BLaER1 (cell line): ENCODE measurements around the gene SLC27A6.
"Not testable (repeated sequence)": the region's sequence is repeated elsewhere in the genome, so short reads cannot be mapped to it uniquely, and the experiment has no call there.

ENCODE experiments used
- H3K27ac ChIP-seq: shearing (Covaris generic); formaldehyde crosslinking; 2 replicates; pipeline ENCODE4 v1.8.1; 2022
- H3K27me3 ChIP-seq: shearing (Covaris generic); formaldehyde crosslinking; 2 replicates; pipeline ENCODE4 v1.8.1; 2022
- H3K36me3 ChIP-seq: shearing (Covaris generic); formaldehyde crosslinking; 2 replicates; pipeline ENCODE4 v1.8.1; 2022
- H3K4me1 ChIP-seq: shearing (Covaris generic); formaldehyde crosslinking; 2 replicates; pipeline ENCODE4 v1.8.1; 2022
- H3K4me2 ChIP-seq: shearing (Covaris generic); formaldehyde crosslinking; 2 replicates; pipeline ENCODE4 v1.8.1; 2022
- H3K4me3 ChIP-seq: shearing (Covaris generic); formaldehyde crosslinking; 2 replicates; pipeline ENCODE4 v1.8.1; 2022
- H3K9ac ChIP-seq: shearing (Covaris generic); formaldehyde crosslinking; 2 replicates; pipeline ENCODE4 v1.8.1; 2022
- H3K9me3 ChIP-seq: shearing (Covaris generic); formaldehyde crosslinking; 2 replicates; pipeline ENCODE4 v1.8.1; 2022
- H4K20me1 ChIP-seq: shearing (Covaris generic); formaldehyde crosslinking; 2 replicates; pipeline ENCODE4 v1.8.1; 2022
- Cebpa-rat ChIP-seq: shearing (Covaris generic); IDR thresholded peaks from 2 replicates; pipeline ENCODE4 v1.8.1; 2022

Gene SLC27A6

DNA sequence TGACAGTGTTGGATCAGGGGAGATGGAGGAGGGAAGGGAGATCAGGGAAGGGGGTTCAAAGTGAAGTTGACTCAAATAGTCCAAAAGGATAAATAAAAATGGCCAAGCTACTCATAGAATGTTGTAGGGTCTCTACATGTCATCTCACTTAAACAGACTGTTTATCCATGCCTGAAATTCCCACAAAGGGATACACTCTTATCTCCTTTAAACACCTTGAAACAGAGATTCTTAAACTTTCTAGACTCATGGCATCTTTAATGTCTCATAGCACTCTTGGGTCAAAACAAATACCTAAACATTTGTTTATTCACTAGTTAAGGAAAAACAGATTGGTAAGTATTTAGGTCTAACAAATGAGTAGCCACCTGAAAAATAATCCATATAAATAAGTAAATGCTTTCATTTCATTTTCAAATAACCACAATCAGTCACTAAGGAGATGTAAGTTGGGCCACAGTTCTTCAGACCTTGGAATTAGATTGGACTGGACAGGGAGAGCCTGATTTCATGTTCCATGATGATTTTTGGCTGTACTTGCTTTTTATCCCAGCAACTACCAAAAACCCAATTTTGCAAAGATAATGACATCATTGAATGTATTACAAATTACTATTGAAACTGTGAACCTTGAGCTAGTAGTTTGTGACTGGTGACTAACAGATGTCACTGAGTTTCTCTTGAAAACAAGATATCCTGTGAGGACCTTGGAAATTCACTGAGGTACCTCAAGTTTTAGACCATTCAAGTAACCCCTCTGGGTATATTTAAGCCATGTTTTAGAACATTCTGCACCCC, 66.8 kb downstream of the SLC27A6 start:
- Histone ChIP-seq H3K4me3 (no peak overlapping the region), H3K9me3 (no peaks in the 10 kb centered on the region), H3K36me3 (no peaks in the 10 kb centered on the region), H3K27me3 (no peaks in the 10 kb centered on the region), H3K4me1 (no peaks in the 10 kb centered on the region), H4K20me1 (no peaks in the 10 kb centered on the region), H3K4me2 (no peak overlapping the region), H3K27ac (no peak overlapping the region), H3K9ac (no peak overlapping the region)
- TF ChIP-seq Cebpa-rat: no peak

GRCh38 chr5:129036257-129036656, 71.0 kb downstream of the SLC27A6 start:
- H3K9me3 ChIP-seq, H3K4me1 ChIP-seq, H4K20me1 ChIP-seq, H3K27me3 ChIP-seq, H3K9ac ChIP-seq, H3K4me2 ChIP-seq, H3K4me3 ChIP-seq, H3K27ac ChIP-seq, H3K36me3 ChIP-seq: not testable (repeated sequence)

- Histone ChIP-seq H3K27me3 (no peaks in the 10 kb centered on the region), H4K20me1 (no peaks in the 10 kb centered on the region), H3K36me3 (no peaks in the 10 kb centered on the region), H3K4me3 (no peak overlapping the region), H3K27ac (no peak overlapping the region), H3K9me3 (peaks cover 14% of the 10 kb centered on the region), H3K9ac (no peak overlapping the region), H3K4me2 (no peak overlapping the region), H3K4me1 (no peaks in the 10 kb centered on the region)
- TF ChIP-seq Cebpa-rat: no peak
Measured at GRCh38 chr5:129041196-129041881, 76.1 kb downstream of the SLC27A6 start.

- H3K9ac ChIP-seq: no peak overlapping the region
- H4K20me1 ChIP-seq: no peaks in the 10 kb centered on the region
- no peaks in the 10 kb centered on the region for H3K27me3 ChIP-seq
- no peak for TF ChIP-seq Cebpa-rat
- H3K9me3 ChIP-seq: peaks cover 14% of the 10 kb centered on the region
- no peaks in the 10 kb centered on the region for H3K4me1 ChIP-seq
- no peak overlapping the region for H3K4me3 ChIP-seq
- no peaks in the 10 kb centered on the region for H3K36me3 ChIP-seq
- H3K4me2 ChIP-seq: no peak overlapping the region
- no peak overlapping the region for H3K27ac ChIP-seq
Measured at GRCh38 chr5:129042306-129042705, 77.0 kb downstream of the SLC27A6 start.

GRCh38 chr5:129043894-129044293, 78.6 kb downstream of the SLC27A6 start:
- H3K36me3 ChIP-seq: no peaks in the 10 kb centered on the region

DNA sequence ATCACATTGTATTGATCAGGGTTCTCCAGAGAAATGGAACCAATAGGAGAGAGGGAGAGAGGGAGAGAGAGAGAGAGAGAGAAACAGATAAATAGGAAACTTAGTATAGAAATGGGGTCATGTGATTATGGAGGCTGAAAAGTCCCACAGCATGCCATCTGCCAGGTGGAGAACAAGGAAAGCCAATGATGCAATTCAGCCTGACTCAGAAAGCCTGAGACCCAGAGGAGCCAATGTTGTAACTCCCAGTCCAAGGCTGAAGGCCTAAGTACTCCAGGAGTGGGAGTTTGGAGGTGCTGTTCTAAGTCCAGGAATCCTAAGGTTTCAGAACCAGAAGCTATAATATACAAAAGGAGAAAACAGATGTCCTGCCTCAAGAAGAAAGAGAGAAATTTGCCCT, 80.9 kb downstream of the SLC27A6 start:
- no peaks in the 10 kb centered on the region for H3K36me3 ChIP-seq
- H4K20me1 ChIP-seq: no peaks in the 10 kb centered on the region
- no peak overlapping the region for H3K27ac ChIP-seq
- peaks cover 14% of the 10 kb centered on the region for H3K9me3 ChIP-seq
- no peak for TF ChIP-seq Cebpa-rat
- H3K4me3 ChIP-seq: no peak overlapping the region
- H3K4me2 ChIP-seq: no peak overlapping the region
- H3K27me3 ChIP-seq: no peaks in the 10 kb centered on the region
- no peak overlapping the region for H3K9ac ChIP-seq
- no peaks in the 10 kb centered on the region for H3K4me1 ChIP-seq

More at GRCh38 chr5:129043894-129044293, 78.6 kb downstream of the SLC27A6 start:
- Histone ChIP-seq H3K9ac (no peak overlapping the region), H3K27me3 (no peaks in the 10 kb centered on the region), H3K4me2 (no peak overlapping the region), H3K4me3 (no peak overlapping the region), H4K20me1 (no peaks in the 10 kb centered on the region), H3K9me3 (peaks cover 14% of the 10 kb centered on the region), H3K27ac (no peak overlapping the region), H3K4me1 (no peaks in the 10 kb centered on the region)
- TF ChIP-seq Cebpa-rat: no peak

DNA sequence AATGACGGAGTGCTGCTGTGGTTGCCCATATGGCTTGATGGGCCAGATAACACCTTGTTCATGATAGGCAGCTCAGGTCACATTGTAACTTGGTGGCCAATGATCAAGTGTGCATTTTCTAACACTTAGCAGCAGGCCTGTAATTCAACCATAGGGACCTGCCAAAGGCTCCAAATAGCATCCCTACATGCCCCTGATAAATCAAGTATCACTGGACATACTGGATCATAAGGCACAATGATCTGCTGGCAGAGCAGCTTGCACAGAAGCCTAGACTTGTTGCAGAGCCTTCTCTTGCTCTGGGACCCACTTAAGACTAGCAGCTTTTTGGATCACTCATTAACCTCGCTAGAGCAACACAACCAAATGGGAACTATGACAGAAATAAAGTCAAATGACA, 83.2 kb downstream of the SLC27A6 start:
- Histone ChIP-seq H4K20me1 (no peaks in the 10 kb centered on the region), H3K4me3 (no peak overlapping the region), H3K9ac (no peak overlapping the region), H3K27me3 (no peaks in the 10 kb centered on the region), H3K36me3 (no peaks in the 10 kb centered on the region), H3K4me2 (no peak overlapping the region), H3K9me3 (peaks cover 12% of the 10 kb centered on the region), H3K27ac (no peak overlapping the region), H3K4me1 (no peaks in the 10 kb centered on the region)
- no peak for TF ChIP-seq Cebpa-rat

GRCh38 chr5:129049126-129049799, 84.0 kb downstream of the SLC27A6 start:
- Histone ChIP-seq H4K20me1 (no peaks in the 10 kb centered on the region), H3K9ac (no peak overlapping the region), H3K27ac (no peak overlapping the region), H3K4me3 (no peak overlapping the region), H3K9me3 (peaks cover 6% of the 10 kb centered on the region), H3K36me3 (no peaks in the 10 kb centered on the region), H3K27me3 (no peaks in the 10 kb centered on the region), H3K4me1 (no peaks in the 10 kb centered on the region), H3K4me2 (no peak overlapping the region)
- TF ChIP-seq Cebpa-rat: no peak

- Histone ChIP-seq H3K27ac (no peak overlapping the region), H3K36me3 (no peaks in the 10 kb centered on the region), H3K4me3 (no peak overlapping the region), H4K20me1 (no peaks in the 10 kb centered on the region), H3K4me1 (no peaks in the 10 kb centered on the region), H3K27me3 (no peaks in the 10 kb centered on the region), H3K4me2 (no peak overlapping the region), H3K9me3 (no peaks in the 10 kb centered on the region), H3K9ac (no peak overlapping the region)
- no peak for TF ChIP-seq Cebpa-rat
Measured at GRCh38 chr5:129051283-129051682, 86.0 kb downstream of the SLC27A6 start.

DNA sequence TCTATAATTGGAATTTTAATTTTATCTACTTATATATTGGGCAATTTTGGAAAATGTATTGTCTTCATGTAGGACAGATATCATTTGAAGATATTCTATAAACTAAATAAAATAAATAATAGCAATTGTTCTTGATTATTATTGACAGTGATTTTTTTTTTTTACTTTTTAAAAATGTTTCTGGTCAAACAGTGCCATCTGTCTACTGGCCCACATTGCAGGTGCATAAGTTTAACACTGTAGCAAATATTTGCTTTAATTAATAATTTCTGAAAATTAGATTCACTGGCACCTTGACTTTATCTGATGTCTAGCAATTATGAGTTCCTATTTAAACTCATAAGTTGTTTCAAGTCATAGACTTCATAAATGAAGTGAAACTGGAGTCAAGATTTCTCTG, 88.2 kb downstream of the SLC27A6 start:
- TF ChIP-seq Cebpa-rat: no peak
- Histone ChIP-seq H4K20me1 (no peaks in the 10 kb centered on the region), H3K36me3 (no peaks in the 10 kb centered on the region), H3K4me2 (no peak overlapping the region), H3K4me3 (no peak overlapping the region), H3K9ac (no peak overlapping the region), H3K4me1 (no peaks in the 10 kb centered on the region), H3K27ac (no peak overlapping the region), H3K9me3 (peaks cover 4% of the 10 kb centered on the region; the same call in 1 of the 2 replicates), H3K27me3 (no peaks in the 10 kb centered on the region)
